ENCODE measurements around the gene AEBP1.

DNA sequence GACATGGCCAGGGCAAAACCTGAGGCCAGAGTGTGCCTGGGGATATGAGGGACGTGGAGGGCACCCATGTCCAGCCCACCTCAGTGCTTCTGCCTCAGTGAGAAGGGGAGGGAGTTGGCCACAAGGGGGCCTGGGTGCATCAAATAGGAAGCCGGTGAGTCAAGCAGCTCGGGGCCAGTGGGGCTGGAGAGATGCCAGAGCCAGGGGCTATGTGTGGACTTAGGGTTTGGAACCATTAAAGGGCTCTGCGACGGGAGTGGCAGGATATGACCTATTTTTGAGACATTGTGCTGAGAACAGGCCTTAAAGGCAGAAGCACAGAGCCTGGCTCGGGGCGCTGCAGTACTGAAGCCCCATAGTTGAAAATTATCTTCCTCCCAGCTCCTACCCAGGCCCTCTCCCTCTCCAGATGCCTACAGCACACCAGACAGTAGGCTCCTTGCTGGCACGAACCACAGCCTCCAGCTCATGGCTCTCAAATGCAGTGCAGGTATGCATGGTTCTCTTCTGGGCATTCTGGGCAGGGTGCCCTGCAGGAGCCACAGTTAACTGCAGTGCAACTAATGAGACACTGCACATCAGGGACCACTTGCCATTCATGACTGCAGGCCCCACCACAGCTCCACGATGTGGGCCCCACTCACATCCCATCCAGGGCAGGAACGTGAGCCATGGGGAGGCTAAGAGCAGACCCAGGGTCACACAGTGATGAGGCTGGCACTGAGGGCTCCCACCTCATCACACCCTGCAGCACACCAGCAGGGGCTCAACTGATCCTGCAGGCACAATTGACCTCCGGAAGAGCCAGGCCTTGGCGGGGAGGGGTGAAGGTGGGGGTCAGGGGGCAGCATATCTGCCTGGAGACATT is 31.5 kb upstream of the AEBP1 start:
- TF ChIP-seq CTCF (IDR thresholded peaks at IDR 0.05) (peak in 5 of 6 experiments; percentile 24 to 51 (median 38)), POLR2A (IDR thresholded peaks at IDR 0.05) (no peak)
